NK-92 (cell line): ENCODE results near the gene SARM1.

Source experiments
- DNase-seq: peaks from one replicate; lab custom pipeline; 2025; ENCODE audit not compliant: unreplicated experiment; lab: John Stamatoyannopoulos, UW

The SARM1 gene

DNA sequence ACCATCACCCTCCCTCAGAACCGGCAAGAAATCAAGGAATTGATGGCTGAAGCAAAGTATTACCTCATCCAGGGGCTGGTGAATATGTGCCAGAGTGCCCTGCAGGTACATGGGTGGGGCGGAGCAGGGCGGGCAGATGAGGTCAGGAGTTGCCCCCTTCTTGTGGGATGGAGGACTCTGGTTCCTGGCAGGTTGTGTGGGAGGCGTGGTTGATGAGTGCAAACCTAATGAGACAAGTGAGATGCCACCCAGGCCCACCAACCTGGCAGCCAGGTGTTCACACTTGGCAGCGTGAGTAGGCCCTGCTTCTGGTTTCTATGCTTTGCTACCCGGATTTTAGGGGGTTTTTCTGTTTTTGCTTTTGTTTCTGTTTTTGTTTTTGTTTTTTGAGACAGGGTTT, 31.1 kb upstream of the SARM1 start:
- no peak for DNase-seq

DNA sequence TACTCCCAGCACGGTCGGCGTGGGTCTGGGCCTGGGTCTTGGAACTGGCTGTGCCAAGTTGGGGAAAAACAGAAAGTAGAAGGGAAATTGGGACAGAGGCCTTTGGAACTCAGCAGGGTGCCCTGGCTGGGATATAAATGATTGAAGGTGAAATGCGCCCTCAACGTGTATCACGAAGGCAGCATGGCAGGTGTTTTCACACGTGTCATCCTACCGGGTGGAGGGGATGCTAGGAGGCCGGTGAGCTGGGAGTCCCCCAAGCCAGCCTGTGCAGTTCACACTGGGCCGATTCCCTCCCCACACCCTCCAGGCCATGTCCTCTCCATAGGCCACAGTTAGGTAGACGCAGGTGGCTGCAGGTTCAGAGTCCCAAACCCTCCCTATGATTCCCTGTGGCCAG, 30.0 kb upstream of the SARM1 start:
- DNase-seq = no peak

DNA sequence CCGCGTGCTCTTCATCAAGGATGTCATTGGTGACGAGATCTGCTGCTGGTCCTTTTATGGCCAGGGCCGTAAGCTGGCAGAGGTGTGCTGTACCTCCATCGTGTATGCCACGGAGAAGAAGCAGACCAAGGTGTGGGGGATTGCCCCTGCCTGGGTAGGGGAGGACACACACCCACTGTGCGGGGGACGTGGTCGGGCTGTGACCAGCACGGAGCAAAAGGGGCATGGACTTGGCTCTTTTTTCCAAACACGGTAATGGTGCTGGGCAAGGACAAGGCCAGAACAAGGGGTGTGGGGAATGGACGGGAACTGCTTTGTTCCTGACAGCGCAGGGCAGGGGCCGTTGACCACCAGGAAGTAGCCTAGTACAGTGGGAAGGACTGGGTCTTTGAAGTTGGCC, 29.2 kb upstream of the SARM1 start:
- no peak for DNase-seq

DNA sequence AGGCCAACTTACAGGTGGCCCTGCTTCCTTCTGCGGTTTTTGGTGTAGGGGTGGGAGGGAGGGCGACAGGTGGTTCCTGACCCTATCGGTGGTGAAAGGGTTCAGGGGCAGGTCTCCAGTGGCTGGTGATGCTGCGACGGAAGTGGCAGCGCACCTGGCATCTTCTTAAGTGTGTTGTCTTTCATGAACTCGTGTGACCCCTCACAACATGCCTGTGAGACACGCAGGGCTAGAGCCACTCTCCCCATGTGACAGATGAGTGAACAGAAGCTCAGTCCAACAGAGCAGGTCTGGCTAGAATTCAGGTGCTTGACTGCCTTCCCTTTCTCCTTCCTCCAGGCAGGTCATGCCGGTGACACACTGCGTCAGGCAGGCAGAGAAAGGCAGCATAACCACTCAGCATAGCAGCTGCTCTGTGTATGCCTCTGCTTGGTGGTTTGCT, 28.0 kb upstream of the SARM1 start:
- DNase-seq = no peak

DNA sequence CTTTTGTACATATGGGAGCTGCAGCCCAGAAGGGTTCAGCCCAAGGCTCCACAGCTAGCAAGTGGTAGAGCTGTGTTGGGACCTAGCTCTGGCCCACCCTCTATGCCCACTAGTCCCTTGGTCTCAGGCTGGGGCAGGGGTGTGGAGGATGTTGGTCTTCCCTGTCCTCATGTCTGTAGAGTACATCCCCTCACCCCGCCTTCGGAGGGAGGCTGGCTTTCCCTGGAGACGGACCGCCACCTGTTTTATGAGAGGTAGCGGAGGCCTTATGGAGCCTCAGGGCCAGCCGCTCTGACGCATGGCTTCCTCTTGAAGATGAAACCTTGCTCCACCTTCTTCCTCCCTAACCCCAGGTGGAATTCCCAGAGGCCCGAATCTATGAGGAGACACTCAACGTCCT, 27.5 kb upstream of the SARM1 start:
- DNase-seq = no peak

DNA sequence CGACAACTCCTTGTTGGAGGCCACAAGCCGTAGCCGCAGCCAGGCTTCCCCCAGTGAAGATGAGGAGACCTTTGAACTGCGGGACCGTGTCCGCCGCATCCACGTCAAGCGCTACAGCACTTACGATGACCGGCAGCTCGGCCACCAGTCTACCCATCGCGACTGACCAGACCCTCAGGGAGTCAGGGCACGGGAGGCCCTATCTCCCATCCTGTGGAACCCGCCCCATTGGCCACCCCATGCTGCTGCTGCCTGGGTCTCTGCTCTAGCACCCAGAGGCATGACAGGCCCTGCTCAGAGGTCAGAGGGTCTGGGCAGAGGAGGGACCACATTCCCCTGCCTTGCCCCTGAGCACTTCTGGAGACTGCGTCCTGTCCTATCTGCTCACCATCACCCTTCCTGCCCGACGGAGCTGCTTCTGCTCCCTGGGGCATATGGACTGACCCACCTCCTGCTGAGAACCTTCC, 27.0 kb upstream of the SARM1 start:
- DNase-seq = no peak

DNA sequence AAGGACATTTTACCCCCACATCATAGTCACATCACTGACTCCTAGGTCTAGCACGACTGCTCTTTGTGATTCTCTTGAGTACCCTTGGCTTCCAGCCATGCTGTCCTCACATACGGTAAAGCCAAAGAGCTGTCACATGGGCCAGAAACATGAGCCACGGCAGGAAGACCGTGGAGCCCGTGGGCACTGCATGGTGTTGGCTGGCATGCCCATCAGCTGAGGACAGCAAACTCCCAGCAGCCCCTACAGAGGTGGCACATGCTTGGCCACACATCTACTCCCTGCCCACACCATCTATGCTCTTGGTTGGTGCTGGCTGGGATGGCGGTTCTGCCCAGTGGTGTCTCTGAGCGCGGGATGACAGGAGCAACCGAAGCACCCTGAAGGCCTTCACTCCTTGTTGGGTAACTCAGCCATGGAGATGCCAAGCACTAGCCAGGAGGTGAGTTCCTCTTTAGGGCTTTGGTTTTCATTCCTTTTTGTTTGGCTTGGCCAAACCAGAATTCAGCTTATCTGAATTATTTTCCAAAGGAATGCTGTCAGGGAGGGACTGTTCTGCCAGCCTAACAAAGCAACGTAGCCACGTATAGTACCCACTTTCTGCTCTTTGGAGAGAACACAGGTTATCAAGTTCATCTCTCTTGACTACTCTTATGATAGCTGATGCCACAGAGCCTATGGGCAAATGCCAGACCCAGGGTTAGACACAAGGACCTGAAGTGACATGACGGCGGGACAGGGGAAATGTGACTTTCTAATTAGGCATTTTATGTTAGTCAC, 25.9 kb upstream of the SARM1 start:
- no peak for DNase-seq

DNA sequence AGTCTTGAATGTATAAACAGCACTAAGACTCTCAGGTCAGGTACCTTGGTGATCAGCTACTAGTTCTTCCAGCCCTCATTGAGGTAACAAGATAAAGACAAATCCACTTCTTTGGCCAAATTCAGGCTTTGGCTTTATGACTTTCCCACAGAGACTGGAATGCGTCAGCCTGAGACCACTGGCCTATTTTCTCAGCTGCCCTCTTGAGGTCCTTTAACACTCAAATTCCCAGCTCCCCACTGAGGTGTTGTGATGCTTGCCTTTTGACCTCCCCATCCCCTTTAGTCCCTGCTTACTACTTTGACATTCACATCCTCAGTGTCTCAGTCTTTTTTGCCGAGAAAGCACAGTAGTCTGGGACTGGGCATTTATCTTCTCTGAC, 25.3 kb upstream of the SARM1 start:
- DNase-seq = no peak

DNA sequence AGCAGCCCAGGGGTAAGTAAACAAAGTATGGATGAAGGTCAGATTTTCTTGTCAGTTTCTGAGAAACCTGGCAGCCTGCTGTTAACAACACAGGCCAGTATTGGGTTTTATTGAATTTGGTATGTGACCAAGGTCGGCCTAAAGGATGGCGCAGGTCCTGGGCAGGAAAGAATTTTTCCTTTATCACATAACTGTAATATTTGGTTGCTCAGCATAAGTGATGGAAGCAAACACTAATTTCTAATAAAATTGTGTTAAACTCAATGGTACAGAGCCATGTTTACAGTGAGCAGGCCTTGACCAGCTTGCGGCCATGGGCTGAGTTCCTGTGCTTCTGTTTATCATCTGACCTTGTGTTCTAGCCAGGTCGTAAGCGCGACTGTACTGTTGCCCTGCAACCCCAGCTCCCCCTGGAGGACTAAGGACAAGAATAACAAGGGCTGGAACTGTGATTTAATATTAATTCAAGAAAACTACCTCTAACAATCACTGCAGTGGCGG, 24.7 kb upstream of the SARM1 start:
- DNase-seq = no peak

DNA sequence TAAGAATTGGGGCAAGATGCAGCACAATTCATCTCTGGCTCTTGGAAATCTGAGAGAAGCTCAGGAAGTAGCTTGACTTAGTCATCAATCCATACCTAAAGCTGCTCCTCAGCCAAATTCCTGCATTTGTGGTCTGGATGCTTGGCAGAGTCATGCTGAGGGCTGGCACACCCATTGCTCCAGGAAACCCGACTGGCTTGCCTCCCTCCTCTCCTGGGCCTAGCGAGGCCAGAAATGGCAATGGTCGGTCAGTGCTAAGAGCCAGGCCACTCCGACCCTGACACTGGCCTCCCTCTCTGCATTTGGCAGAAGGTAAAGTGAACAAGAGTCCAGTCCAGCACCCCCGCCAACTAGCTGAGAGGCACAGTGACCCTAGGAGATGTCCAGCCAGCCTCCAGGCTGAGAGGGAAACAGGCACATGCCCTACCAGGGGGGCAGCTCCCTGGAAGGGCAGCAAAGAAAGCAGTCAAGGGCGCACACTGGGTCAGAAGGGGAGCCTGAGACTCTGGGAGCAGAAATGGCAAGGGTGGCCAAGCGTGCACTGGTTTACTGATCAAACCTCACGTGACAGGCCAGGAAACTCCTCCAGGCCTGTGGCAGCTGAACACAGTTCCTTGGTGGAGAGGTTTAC, 24.1 kb upstream of the SARM1 start:
- DNase-seq = no peak

DNA sequence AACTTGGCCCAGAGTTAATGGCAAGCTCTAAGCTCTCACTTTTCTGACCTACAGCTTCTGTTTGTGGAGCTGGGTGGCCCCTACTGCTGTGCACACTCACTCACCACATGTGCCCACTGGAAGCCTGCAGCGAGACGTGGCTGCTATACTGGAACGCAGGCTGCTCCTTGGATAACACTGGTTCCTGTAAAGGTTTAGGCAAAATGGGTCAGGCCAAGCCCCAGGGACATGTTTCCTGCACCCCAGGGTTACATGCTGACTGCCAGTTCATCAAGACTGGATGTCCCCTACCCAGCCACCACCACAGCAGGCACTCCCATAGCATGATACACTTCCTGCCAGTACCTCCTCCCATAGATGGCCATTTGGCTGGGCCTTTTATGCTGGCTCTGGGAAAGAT, 22.5 kb upstream of the SARM1 start:
- DNase-seq = no peak

DNA sequence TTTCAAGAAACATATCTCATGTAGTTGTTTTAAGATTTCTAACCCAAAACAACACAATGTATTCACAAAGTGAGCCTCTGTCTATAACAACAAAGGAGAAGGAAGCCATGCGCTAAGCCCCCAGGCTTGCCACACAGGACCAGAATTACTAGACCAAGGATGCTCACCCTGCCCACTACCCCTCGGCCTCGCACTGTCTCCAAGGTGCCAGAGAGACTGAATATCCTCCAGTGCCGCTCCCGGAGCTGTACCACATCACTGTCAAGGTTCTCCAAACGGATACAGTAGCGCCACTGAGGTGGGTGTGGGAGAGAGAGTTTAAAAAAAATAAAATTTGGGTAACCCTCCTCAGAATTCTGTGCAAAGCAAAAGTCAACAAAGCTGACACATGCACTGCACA, 21.2 kb upstream of the SARM1 start:
- DNase-seq = no peak

DNA sequence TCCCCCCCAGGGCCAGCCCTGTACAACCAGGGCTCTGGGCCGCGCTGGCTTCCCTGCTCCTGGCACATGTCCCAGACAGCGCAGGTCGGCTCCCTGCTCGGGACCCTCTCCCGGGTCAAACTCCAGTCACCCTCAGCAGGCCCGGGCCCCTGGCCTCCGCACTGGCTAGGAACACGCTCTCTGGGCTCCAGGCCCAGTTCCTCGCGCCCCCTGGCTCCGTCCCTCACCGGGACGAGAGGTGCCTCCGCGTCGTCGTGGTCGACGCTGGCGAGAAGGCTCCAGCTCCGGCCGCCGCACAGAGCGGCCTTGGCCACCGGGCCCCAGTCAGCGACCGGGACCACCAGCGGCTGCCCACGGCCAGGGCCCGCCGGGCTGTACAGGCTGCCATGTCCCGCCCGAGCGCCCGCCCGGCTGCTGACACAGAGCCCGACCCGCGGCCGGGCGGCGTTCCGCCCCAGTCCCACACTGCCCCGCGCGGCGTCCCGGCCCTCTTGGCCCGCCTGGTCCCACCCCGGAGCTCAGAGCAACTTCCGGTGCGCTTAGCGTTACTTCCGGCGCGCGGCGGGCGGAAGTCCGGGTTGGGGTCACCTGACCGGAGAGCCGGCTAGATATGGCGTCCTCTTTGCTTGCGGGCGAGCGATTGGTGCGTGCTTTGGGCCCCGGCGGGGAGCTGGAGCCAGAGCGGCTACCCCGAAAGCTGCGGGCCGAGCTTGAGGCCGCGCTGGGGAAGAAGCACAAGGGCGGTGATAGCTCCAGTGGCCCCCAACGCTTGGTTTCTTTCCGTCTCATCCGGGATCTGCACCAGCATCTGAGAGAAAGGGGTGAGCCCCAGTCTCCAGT, 14.2 kb upstream of the SARM1 start, which contains the start of gene POLDIP2:
POLDIP2 (minus strand) TSS at position 467 of the 840 bp plus-strand sequence; CDS start at position 388, 79 bp downstream.
- DNase-seq = peak; percentile 70

DNA sequence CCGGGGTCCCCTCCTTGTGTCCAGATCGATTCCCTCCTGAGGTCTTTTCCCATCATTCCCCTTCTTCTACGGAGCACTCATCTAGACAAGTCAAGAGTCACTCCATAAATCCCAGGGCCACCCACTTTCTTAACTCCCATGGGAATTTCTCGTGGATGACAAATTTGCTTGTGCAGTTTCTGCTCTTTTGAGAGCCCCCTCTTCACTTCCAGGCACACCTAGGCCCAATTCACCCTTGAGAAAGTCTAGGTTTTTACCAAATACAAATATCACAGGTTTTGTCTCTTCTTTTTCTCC, 13.6 kb upstream of the SARM1 start:
- DNase-seq = no peak

DNA sequence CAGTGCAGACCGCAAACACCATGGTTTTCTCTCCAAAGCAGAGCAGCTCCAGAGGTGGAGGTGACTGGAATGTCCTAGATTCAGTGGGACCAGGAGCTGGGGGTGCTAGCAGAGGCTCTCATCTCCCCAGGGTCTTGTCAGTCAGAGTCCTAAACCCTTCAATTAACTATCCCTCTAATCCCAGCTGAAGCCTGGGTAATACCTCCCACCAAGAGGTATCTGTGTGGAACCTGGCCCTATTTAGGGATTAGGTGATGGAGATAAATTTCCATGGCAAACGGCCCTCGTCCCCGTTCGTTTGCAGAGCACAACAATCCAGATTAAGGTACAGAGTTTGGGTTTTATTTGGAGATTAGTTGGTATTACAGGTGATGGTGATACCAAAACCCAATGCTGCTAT, 8.3 kb upstream of the SARM1 start:
- no peak for DNase-seq

DNA sequence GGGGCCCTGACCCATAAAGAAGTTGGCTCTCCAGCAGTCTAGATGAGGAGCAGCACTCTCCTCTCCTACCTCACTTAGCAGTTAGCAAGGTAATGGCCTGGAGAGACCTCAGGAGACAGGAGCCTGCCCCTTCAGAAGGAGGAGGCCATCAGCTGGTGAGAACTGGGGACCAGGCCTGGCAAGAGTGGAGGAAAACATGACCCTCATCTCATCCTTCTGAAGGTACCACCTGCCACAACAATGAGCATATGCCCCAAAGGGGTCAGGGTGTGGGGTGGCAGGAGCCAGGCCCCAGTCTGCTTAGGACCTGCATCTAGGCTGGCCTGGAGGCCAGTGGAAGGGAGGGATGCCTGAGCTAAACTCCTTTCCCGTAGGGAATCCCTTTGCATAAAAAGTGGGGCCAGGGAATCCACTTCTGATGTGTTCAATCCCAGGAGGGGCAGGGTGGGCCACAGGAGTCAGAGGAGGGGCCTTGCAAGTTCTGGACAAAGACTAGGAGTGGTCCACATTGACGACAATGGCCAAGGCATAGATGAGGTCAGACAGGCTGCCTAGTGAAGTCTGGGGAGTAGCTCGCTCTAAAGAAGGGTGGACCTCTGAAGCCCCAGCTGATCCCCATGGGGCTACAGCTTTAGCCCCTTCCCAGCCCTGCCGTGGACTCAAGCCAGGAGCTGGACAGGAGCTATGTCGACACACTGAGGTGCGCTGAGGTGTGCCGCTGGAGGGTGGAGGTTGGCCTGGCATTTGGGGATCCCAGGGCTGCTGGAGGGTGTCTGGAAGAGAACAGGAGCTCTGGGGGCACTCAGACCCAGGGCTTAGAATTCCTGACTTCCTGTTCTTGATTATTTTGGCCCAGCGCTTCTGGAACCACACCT, 7.5 kb upstream of the SARM1 start:
- no peak for DNase-seq

DNA sequence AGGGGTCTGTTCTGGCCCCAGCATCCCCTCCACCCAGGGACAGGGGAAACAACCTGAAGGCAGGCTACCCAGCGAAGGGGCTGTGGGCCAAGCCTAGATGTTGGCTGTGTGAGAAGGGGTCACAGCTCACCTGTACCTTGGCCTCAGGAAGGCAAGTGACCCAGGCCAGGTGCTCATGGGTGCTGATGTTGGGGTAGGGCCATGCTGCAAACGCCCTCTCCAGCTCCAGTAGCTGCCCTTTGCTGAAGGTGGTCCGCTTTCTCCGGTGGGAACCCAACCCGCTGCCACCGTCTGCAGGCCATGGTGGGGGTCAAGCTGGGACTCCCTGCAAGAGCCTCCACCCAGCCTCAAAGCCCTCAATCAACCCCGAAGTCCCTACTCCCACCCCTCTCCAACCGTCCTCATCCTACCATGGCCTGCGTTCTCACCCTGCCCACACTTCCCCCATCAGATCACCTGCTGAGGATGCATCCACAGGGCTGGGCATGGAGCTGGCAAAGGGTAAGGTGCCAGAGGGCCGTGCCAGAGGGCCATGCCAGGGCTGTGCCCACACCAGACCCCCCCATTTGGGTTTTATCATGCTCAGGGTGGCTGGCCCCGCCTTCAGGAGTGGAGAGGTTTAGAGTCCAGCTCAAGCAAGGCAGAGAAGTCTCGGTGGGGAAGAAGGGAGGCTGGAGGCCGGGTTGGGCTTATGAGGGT, 6.7 kb upstream of the SARM1 start, which contains the start of gene SEBOX:
SEBOX (minus strand) TSS at position 535 of the 699 bp plus-strand sequence; CDS start at position 487, 48 bp downstream.
- DNase-seq = no peak

DNA sequence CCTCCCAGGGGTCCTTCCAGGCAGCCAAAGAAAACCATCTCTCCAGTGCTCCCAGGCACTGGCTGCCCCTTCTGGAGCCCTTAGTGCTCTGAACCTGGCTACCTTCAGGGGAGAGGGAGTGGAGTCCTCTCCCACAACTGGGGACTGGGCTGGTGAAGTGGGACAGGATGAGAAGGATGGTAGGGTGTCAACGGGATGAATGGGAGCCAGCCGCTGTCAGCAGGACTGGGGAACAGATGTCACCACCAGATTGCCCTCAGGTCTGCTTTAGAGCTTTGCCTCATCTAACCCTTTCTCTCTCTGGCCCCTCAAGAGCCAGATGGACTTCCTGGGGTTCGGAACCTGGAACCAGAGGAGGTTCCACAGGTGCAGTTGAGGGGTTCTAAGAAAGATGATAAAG, 6.0 kb upstream of the SARM1 start:
- no peak for DNase-seq

DNA sequence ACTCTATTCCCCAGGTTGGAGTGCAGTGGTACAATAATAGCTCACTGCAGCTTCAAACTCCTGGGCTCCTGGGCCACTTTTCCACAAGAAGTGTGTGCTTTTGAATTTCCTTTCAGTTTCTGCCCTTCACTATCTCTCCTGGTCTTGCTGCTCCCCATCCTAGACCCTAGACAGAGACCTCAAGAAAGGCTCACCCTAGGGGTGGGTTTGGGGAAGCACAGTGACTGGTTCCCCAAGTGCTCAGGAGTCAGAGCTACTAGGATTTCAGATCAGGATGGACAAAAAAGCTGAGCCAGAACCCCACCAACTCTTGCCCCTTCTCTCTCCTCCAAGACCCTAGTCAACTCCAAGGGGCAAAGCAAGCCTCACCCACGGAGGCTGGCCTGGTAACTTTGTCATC, 4.9 kb upstream of the SARM1 start:
- no peak for DNase-seq
